Measurements from ENCODE around the gene SLC35G1. TPM values are rescaled to one million over a fixed set of nuclear protein-coding genes. Genes with fewer than 3 reads are reported as not detected.

SLC35G1 gene
- polyA plus RNA-seq, 3 donors, result 0.52 to 0.94 (median 0.67) TPM

DNA sequence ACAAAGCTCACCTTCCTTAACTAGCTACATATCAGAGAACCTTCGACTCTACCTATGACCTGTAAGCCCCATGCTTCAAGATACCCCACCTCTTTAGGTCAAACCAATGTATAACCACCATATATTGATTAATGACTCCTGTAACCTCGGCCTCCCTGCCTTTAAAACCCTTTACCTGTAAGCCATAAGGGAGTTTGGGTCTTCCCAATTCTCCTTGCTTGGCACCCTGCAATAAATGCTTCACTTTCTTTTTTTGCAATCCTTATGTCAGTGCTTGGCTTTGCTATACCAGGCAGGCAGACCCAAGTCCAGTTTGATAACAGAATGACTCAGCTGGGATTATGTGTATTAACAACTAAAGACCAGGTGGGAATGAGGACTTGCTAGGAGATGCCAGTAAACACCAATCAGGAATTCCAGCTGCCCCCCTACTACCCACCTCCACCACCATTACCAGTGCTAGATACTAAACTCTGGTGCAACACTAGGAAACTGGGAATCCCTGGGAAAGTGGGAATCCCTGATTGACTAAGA, 22.0 kb upstream of the SLC35G1 start:
- Mint-ChIP-seq H3K27ac (no peak overlapping the region), H3K9me3 (peaks cover 0 to 4% (median 2%) of the 10 kb centered on the region in 7 donors), H3K4me1 (peaks cover 7% of the 10 kb centered on the region), H3K4me3 (no peak overlapping the region), H3K36me3 (no peaks in the 10 kb centered on the region), H3K27me3 (ENCODE audit: low read depth in 3 of 3) (peaks cover 2 to 14% (median 4%) of the 10 kb centered on the region in 3 donors)
- Histone ChIP-seq H3K9me3 (replicated peaks in 1 of 2; ENCODE audit: control insufficient read depth in 1 of 2, insufficient read depth in 1 of 2, low read length in 2 of 2) (no peaks in the 10 kb centered on the region), H3K4me3 (replicated peaks in 1 of 3; ENCODE audit: low read depth in 2 of 3, low read length in 3 of 3) (no peak overlapping the region), H3K27me3 (ENCODE audit: control insufficient read depth in 2 of 2, insufficient read depth in 2 of 2, low read length in 2 of 2) (peaks cover 0 to 4% of the 10 kb centered on the region in 2 donors), H3K79me2 (ENCODE audit: insufficient read depth, low read length) (no peaks in the 10 kb centered on the region), H3K4me2 (replicated peaks; ENCODE audit: extremely low read depth, low read length, poor library complexity, severe bottlenecking) (no peak overlapping the region), H2AFZ (ENCODE audit: insufficient read depth, low read depth, low read length, poor library complexity, severe bottlenecking) (no peak overlapping the region), H4K20me1 (ENCODE audit: insufficient read depth, low read length) (no peaks in the 10 kb centered on the region), H3K27ac (ENCODE audit: low read depth in 1 of 2, low read length in 2 of 2) (no peak overlapping the region), H3K36me3 (replicated peaks in 1 of 2; ENCODE audit: control insufficient read depth in 1 of 2, insufficient read depth in 2 of 2, low read length in 2 of 2) (no peaks in the 10 kb centered on the region), H3K4me1 (ENCODE audit: control insufficient read depth in 1 of 2, insufficient read depth in 2 of 2, low read length in 2 of 2) (no peaks in the 10 kb centered on the region), H3K9ac (ENCODE audit: insufficient read depth, low read length, poor library complexity, severe bottlenecking) (no peak overlapping the region)
- WGBS (ENCODE audit: insufficient coverage), result no CpG with 5 or more reads among the region's 2 CpGs
- no peak for DNase-seq
- no peak for TF ChIP-seq CTCF (IDR thresholded peaks at IDR 0.05)
- intact Hi-C loops (cut with micrococcal nuclease), result no loop called here

GRCh38 chr10:93872375-93873158, 21.2 kb upstream of the SLC35G1 start:
- no CpG with 5 or more reads among the region's 2 CpGs for WGBS (ENCODE audit: insufficient coverage)
- H3K4me3 ChIP-seq (replicated peaks in 1 of 3; ENCODE audit: low read depth in 2 of 3, low read length in 3 of 3), result no peak overlapping the region
- no peak overlapping the region for H3K4me3 Mint-ChIP-seq
- H3K9ac ChIP-seq (ENCODE audit: insufficient read depth, low read length, poor library complexity, severe bottlenecking), result no peak overlapping the region
- no peaks in the 10 kb centered on the region for H3K36me3 ChIP-seq (replicated peaks in 1 of 2; ENCODE audit: control insufficient read depth in 1 of 2, insufficient read depth in 2 of 2, low read length in 2 of 2)
- no peak for DNase-seq
- no peaks in the 10 kb centered on the region for H3K4me1 ChIP-seq (ENCODE audit: control insufficient read depth in 1 of 2, insufficient read depth in 2 of 2, low read length in 2 of 2)
- peaks cover 5% of the 10 kb centered on the region for H3K4me1 Mint-ChIP-seq
- no peaks in the 10 kb centered on the region for H3K36me3 Mint-ChIP-seq
- no peaks in the 10 kb centered on the region for H4K20me1 ChIP-seq (ENCODE audit: insufficient read depth, low read length)
- peaks cover 0 to 3% (median 2%) of the 10 kb centered on the region in 7 donors for H3K9me3 Mint-ChIP-seq
- H3K27me3 Mint-ChIP-seq (ENCODE audit: low read depth in 3 of 3), result peaks cover 2 to 16% (median 5%) of the 10 kb centered on the region in 3 donors
- intact Hi-C loops (cut with micrococcal nuclease), result no loop called here
- no peak overlapping the region for H3K27ac ChIP-seq (ENCODE audit: low read depth in 1 of 2, low read length in 2 of 2)
- no peak overlapping the region for H2AFZ ChIP-seq (ENCODE audit: insufficient read depth, low read depth, low read length, poor library complexity, severe bottlenecking)
- no peak overlapping the region for H3K4me2 ChIP-seq (replicated peaks; ENCODE audit: extremely low read depth, low read length, poor library complexity, severe bottlenecking)
- H3K9me3 ChIP-seq (replicated peaks in 1 of 2; ENCODE audit: control insufficient read depth in 1 of 2, insufficient read depth in 1 of 2, low read length in 2 of 2), result no peaks in the 10 kb centered on the region
- no peaks in the 10 kb centered on the region for H3K79me2 ChIP-seq (ENCODE audit: insufficient read depth, low read length)
- no peak for TF ChIP-seq CTCF (IDR thresholded peaks at IDR 0.05)
- H3K27ac Mint-ChIP-seq, result no peak overlapping the region
- H3K27me3 ChIP-seq (ENCODE audit: control insufficient read depth in 2 of 2, insufficient read depth in 2 of 2, low read length in 2 of 2), result peaks cover 0 to 4% of the 10 kb centered on the region in 2 donors

Data from CD14-positive monocyte (primary cell).